Progenitor cell of endocrine pancreas (in vitro differentiated cells): Measurements from ENCODE around the gene AVPR1B. TPM values are rescaled to one million over a fixed set of nuclear protein-coding genes. Genes with fewer than 3 reads are reported as not detected.

Experiments used
- DNase-seq: peaks from one replicate; pipeline ENCODE4 v3.0.0; 2021; ENCODE audit warnings: low spot score; ENCODE audit not compliant: unreplicated experiment
- H3K27ac Mint-ChIP-seq: 2 replicates; pipeline ENCODE4 v1.8.0; 2021; ENCODE audit warnings: mild to moderate bottlenecking, moderate library complexity, mixed read lengths
- H3K27me3 Mint-ChIP-seq: 2 replicates; pipeline ENCODE4 v1.8.0; 2021; ENCODE audit warnings: mixed read lengths
- H3K36me3 Mint-ChIP-seq: 2 replicates; pipeline ENCODE4 v1.8.0; 2022; ENCODE audit warnings: mixed read lengths; ENCODE audit not compliant: insufficient read depth
- H3K4me1 Mint-ChIP-seq: 2 replicates; pipeline ENCODE4 v1.8.0; 2021; ENCODE audit warnings: low read depth, mixed read lengths
- H3K4me3 Mint-ChIP-seq: 2 replicates; pipeline ENCODE4 v1.8.0; 2021; ENCODE audit warnings: low read depth, mild to moderate bottlenecking, moderate library complexity, mixed read lengths
- H3K9me3 Mint-ChIP-seq: 2 replicates; pipeline ENCODE4 v1.8.0; 2021; ENCODE audit warnings: low read depth, mixed read lengths
- CTCF ChIP-seq: fragments of 200-600 bp; sonication (generic); IDR thresholded peaks from one replicate; pipeline ENCODE4 v1.5.0; 2021; ENCODE audit warnings: antibody characterized with exemption, mild to moderate bottlenecking; ENCODE audit not compliant: unreplicated experiment
- total RNA-seq: library from RNA; stranded (reverse); gene quantifications from 2 replicates; pipeline ENCODE4 v1.2.1, GENCODE V29; 2021

The AVPR1B gene
- total RNA-seq, 1 donor from 2014 or later: 0.60 TPM

GRCh38 chr1:206081856-206082255 lies 35.3 kb downstream of the AVPR1B start:
- Mint-ChIP-seq H3K27me3 (peaks cover 3% of the 10 kb centered on the region), H3K36me3 (no peaks in the 10 kb centered on the region), H3K27ac (no peak overlapping the region), H3K4me3 (no peak overlapping the region), H3K4me1 (no peaks in the 10 kb centered on the region), H3K9me3 (no peaks in the 10 kb centered on the region)
- TF ChIP-seq CTCF: no peak
- no peak for DNase-seq

GRCh38 chr1:206080026-206080820 lies 37.0 kb downstream of the AVPR1B start:
- DNase-seq: no peak
- no peaks in the 10 kb centered on the region for H3K36me3 Mint-ChIP-seq
- no peak overlapping the region for H3K27ac Mint-ChIP-seq
- no peaks in the 10 kb centered on the region for H3K9me3 Mint-ChIP-seq
- H3K4me3 Mint-ChIP-seq: no peak overlapping the region
- H3K27me3 Mint-ChIP-seq: peaks cover 5% of the 10 kb centered on the region
- TF ChIP-seq CTCF: no peak
- H3K4me1 Mint-ChIP-seq: no peaks in the 10 kb centered on the region

- peaks cover 7% of the 10 kb centered on the region for H3K27me3 Mint-ChIP-seq
- H3K9me3 Mint-ChIP-seq: no peaks in the 10 kb centered on the region
- no peaks in the 10 kb centered on the region for H3K4me1 Mint-ChIP-seq
- no peak overlapping the region for H3K4me3 Mint-ChIP-seq
- no peak overlapping the region for H3K27ac Mint-ChIP-seq
- TF ChIP-seq CTCF: no peak
- H3K36me3 Mint-ChIP-seq: no peaks in the 10 kb centered on the region
- no peak for DNase-seq
Observed at GRCh38 chr1:206079135-206079534, 38.1 kb downstream of the AVPR1B start.

- no peak for DNase-seq
- no peak overlapping the region for H3K27ac Mint-ChIP-seq
- no peaks in the 10 kb centered on the region for H3K4me1 Mint-ChIP-seq
- H3K27me3 Mint-ChIP-seq: peaks cover 13% of the 10 kb centered on the region
- TF ChIP-seq CTCF: no peak
- no peak overlapping the region for H3K4me3 Mint-ChIP-seq
- no peaks in the 10 kb centered on the region for H3K9me3 Mint-ChIP-seq
- H3K36me3 Mint-ChIP-seq: no peaks in the 10 kb centered on the region
Observed at GRCh38 chr1:206075786-206076755, 41.1 kb downstream of the AVPR1B start.

GRCh38 chr1:206074839-206075238 lies 42.3 kb downstream of the AVPR1B start:
- no peak overlapping the region for H3K27ac Mint-ChIP-seq
- H3K4me1 Mint-ChIP-seq: no peaks in the 10 kb centered on the region
- H3K9me3 Mint-ChIP-seq: no peaks in the 10 kb centered on the region
- no peaks in the 10 kb centered on the region for H3K36me3 Mint-ChIP-seq
- H3K27me3 Mint-ChIP-seq: peaks cover 13% of the 10 kb centered on the region
- H3K4me3 Mint-ChIP-seq: no peak overlapping the region
- DNase-seq: no peak
- no peak for TF ChIP-seq CTCF
